Left ventricle myocardium inferior (tissue), 1 donor: ENCODE results near the gene NUP50. TPM values are rescaled to one million over a fixed set of nuclear protein-coding genes. Genes with fewer than 3 reads are reported as not detected.

Experiments used
- DNase-seq: peaks from one replicate; pipeline ENCODE4 v3.0.0-alpha.2; 2020
- H3K27ac ChIP-seq: fragments of 200-600 bp; replicated peaks from 2 replicates; pipeline ENCODE4 v1.8.0; 2021
- H3K27me3 ChIP-seq: fragments of 200-600 bp; 2 replicates; pipeline ENCODE4 v1.8.0; 2021; ENCODE audit warnings: low read depth
- H3K36me3 ChIP-seq: fragments of 200-600 bp; 2 replicates; pipeline ENCODE4 v1.8.0; 2021
- H3K4me1 ChIP-seq: fragments of 200-600 bp; 2 replicates; pipeline ENCODE4 v1.8.0; 2021
- H3K4me3 ChIP-seq: fragments of 200-600 bp; 2 replicates; pipeline ENCODE4 v1.8.0; 2021; ENCODE audit warnings: mild to moderate bottlenecking, moderate library complexity
- H3K9me3 ChIP-seq: fragments of 200-600 bp; replicated peaks from 2 replicates; pipeline ENCODE4 v1.8.0; 2021
- CTCF ChIP-seq: fragments of 200-600 bp; IDR thresholded peaks from 2 replicates; pipeline ENCODE4 v1.8.0; 2021; ENCODE audit warnings: antibody characterized with exemption, mild to moderate bottlenecking, borderline replicate concordance
- intact Hi-C: fragments of 100-400 bp; cut with micrococcal nuclease; formaldehyde crosslinking; loops from one replicate; pipeline ENCODE4 v1.11.0; 2022
- total RNA-seq: library from RNA; stranded (reverse); fragmentation: NEBNext Ultra II Directional; extraction: Animal tissue kit (Norgen Biotek cat#: 25700); gene quantifications from one replicate; pipeline ENCODE4 v1.2.1, GENCODE V29; 2021
- donor health status: DM: no; HTN: yes; CAD: no; lungs with severe emphysema.

The NUP50 gene
- total RNA-seq, 1 donor from 2014 or later, result 12.9 TPM

DNA sequence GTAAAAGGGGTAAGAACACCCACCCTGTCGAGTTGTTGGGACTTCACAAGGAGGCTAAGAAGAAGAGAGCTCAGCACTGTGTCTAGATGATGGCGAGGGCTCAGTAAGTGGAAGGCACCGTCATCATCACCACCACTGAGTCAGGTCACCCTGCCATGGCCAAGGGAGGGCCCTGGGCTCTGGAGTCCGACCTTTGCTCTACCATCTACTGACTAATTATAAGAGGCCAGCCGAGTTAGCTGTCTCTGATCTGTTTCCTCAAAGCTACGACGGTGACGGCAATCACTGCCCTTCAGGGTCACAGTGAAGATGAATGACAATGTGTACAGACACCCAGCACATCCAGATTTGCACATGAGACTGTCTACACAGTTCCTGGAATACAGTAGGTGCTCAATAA is 47.7 kb downstream of the NUP50 start:
- no peak for TF ChIP-seq CTCF
- Histone ChIP-seq H3K27ac (no peak overlapping the region), H3K9me3 (no peaks in the 10 kb centered on the region), H3K36me3 (no peaks in the 10 kb centered on the region), H3K27me3 (peaks cover 9% of the 10 kb centered on the region), H3K4me3 (no peak overlapping the region), H3K4me1 (peaks cover 25% of the 10 kb centered on the region)
- no peak for DNase-seq
- intact Hi-C loops, result no loop called here

DNA sequence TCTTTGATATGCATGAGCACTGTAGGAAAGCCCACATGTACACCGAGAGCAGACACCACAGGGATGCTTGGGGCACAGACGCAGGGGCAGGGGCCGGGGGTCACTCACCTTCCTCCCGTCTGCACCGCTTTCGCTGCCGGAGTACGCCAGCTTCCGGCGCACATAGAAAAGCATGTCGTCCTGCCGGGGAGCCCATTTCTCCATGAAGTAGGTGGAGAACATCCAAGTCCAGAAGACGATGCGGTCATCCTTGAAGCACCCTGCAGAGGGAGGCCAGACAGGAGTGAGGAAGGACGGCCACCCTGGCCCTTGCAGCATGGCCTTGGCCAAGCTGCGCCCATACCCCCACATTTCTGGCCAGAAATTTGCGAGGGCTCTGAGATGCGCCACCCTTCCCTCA is 48.1 kb downstream of the NUP50 start:
- Histone ChIP-seq H3K27ac (peak overlapping the region; percentile 45), H3K36me3 (no peaks in the 10 kb centered on the region), H3K4me1 (peaks cover 26% of the 10 kb centered on the region), H3K9me3 (no peaks in the 10 kb centered on the region), H3K27me3 (peaks cover 9% of the 10 kb centered on the region), H3K4me3 (peak overlapping the region; percentile 61)
- no peak for DNase-seq
- no peak for TF ChIP-seq CTCF
- intact Hi-C loops, result no loop called here

DNA sequence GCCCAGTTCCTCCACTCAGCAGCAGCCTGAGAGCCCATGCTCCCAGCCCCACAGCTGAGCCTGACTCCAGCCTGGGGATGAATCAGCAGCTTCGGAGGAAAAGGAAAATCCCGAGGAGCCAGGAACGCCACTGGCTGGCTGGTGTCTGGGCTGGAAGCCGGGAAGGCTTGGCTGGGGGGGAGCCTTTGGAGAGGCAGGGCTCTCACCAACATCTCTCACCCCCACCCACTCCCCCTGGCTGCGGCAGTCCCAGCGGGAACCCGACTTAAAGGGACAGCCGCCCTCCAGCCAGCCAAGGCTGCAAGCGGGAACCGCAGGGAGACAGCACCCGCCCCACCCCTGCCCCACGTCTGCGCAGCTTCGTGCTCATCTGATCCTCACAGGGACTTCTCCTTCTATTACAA is 48.6 kb downstream of the NUP50 start:
- H3K27ac ChIP-seq, result peak overlapping the region; percentile 45

GRCh38 chr22:45212992-45213751 is 49.4 kb downstream of the NUP50 start:
- Histone ChIP-seq H3K36me3 (no peaks in the 10 kb centered on the region), H3K4me1 (peaks cover 26% of the 10 kb centered on the region), H3K27ac (peak overlapping the region; percentile 45), H3K27me3 (peaks cover 9% of the 10 kb centered on the region), H3K9me3 (no peaks in the 10 kb centered on the region), H3K4me3 (peak overlapping the region; percentile 61)
- TF ChIP-seq CTCF, result no peak
- intact Hi-C loops, result no loop called here
- peak; percentile 48 for DNase-seq

More for the DNA sequence above, 48.6 kb downstream of the NUP50 start:
- no peaks in the 10 kb centered on the region for H3K36me3 ChIP-seq
- intact Hi-C loops, result no loop called here
- peak; percentile 44 for TF ChIP-seq CTCF
- H3K9me3 ChIP-seq, result no peaks in the 10 kb centered on the region
- peaks cover 26% of the 10 kb centered on the region for H3K4me1 ChIP-seq
- DNase-seq, result peak; percentile 80
- H3K4me3 ChIP-seq, result peak overlapping the region; percentile 61
- H3K27me3 ChIP-seq, result peaks cover 9% of the 10 kb centered on the region

- TF ChIP-seq CTCF, result no peak
- Histone ChIP-seq H3K9me3 (no peaks in the 10 kb centered on the region), H3K27me3 (peaks cover 14% of the 10 kb centered on the region), H3K27ac (no peak overlapping the region), H3K4me3 (no peak overlapping the region), H3K4me1 (peaks cover 26% of the 10 kb centered on the region), H3K36me3 (no peaks in the 10 kb centered on the region)
- no peak for DNase-seq
- intact Hi-C loops, result no loop called here
Measured at GRCh38 chr22:45216133-45217003, 52.6 kb downstream of the NUP50 start.
